Neutrophil (primary cell): ENCODE results near the gene MICAL3.

Experiments
- H3K27ac ChIP-seq: fragments of 200-600 bp; sonication (generic); 2 replicates; pipeline ENCODE4 v1.5.1; 2016; ENCODE audit warnings: mild to moderate bottlenecking, moderate library complexity
- H3K27me3 ChIP-seq: fragments of 200-600 bp; sonication (generic); 2 replicates; pipeline ENCODE4 v1.6.0; 2016; ENCODE audit warnings: mild to moderate bottlenecking
- H3K36me3 ChIP-seq: fragments of 200-600 bp; sonication (generic); 2 replicates; pipeline ENCODE4 v1.5.1; 2017
- H3K4me1 ChIP-seq, 2 experiments: fragments of 200-600 bp in 1 of 2; sonication (generic) in 1 of 2; 1 replicate in 1 of 2; 2 replicates in 1 of 2; pipeline versions ENCODE4 v1.5.1 to v1.6.1; 2013 to 2016; ENCODE audit warnings: low read depth in 1 of 2, low read length in 1 of 2, mild to moderate bottlenecking in 1 of 2, moderate library complexity in 1 of 2; ENCODE audit not compliant: control insufficient read depth in 1 of 2, insufficient read depth in 1 of 2
- H3K4me3 ChIP-seq, 2 experiments: fragments of 200-600 bp in 1 of 2; sonication (generic) in 1 of 2; 1 replicate in 1 of 2; 2 replicates in 1 of 2; pipeline ENCODE4 v1.5.1; 2013 to 2016; ENCODE audit warnings: low read depth in 1 of 2, low read length in 1 of 2, mild to moderate bottlenecking in 1 of 2, moderate library complexity in 1 of 2
- H3K9me3 ChIP-seq: fragments of 200-600 bp; sonication (generic); 2 replicates; pipeline ENCODE4 v1.5.1; 2016
- CTCF ChIP-seq: fragments of 200-600 bp; sonication (generic); IDR thresholded peaks from 2 replicates; pipeline ENCODE4 v1.5.1; 2016; ENCODE audit warnings: antibody characterized with exemption

MICAL3 gene

GRCh38 chr22:17911312-17911705 is 113.1 kb downstream of the MICAL3 start:
- H3K27ac ChIP-seq: no peak overlapping the region
- H3K36me3 ChIP-seq: no peaks in the 10 kb centered on the region
- no peaks in the 10 kb centered on the region for H3K9me3 ChIP-seq
- no peak for TF ChIP-seq CTCF
- H3K4me1 ChIP-seq: no peaks in the 10 kb centered on the region
- no peak overlapping the region for H3K4me3 ChIP-seq
- H3K27me3 ChIP-seq: no peaks in the 10 kb centered on the region

- Histone ChIP-seq H3K27me3 (no peaks in the 10 kb centered on the region), H3K4me1 (no peaks in the 10 kb centered on the region), H3K27ac (no peak overlapping the region), H3K9me3 (no peaks in the 10 kb centered on the region), H3K36me3 (no peaks in the 10 kb centered on the region), H3K4me3 (no peak overlapping the region)
- no peak for TF ChIP-seq CTCF
These were observed 113.6 kb downstream of the MICAL3 start for GRCh38 chr22:17910561-17911311.

- Histone ChIP-seq H3K36me3 (no peaks in the 10 kb centered on the region), H3K4me3 (no peak overlapping the region), H3K4me1 (no peaks in the 10 kb centered on the region)
These were observed 116.7 kb downstream of the MICAL3 start for GRCh38 chr22:17907748-17908051.

GRCh38 chr22:17906978-17907747 is 117.2 kb downstream of the MICAL3 start:
- H3K27ac ChIP-seq: no peak overlapping the region
- TF ChIP-seq CTCF: no peak
- no peaks in the 10 kb centered on the region for H3K36me3 ChIP-seq
- no peaks in the 10 kb centered on the region for H3K9me3 ChIP-seq
- no peak overlapping the region for H3K4me3 ChIP-seq
- no peaks in the 10 kb centered on the region for H3K4me1 ChIP-seq
- H3K27me3 ChIP-seq: no peaks in the 10 kb centered on the region

More at GRCh38 chr22:17907748-17908051, 116.7 kb downstream of the MICAL3 start:
- Histone ChIP-seq H3K9me3 (no peaks in the 10 kb centered on the region), H3K27ac (no peak overlapping the region), H3K27me3 (no peaks in the 10 kb centered on the region)
- no peak for TF ChIP-seq CTCF

- no peak for TF ChIP-seq CTCF
- Histone ChIP-seq H3K4me3 (no peak overlapping the region), H3K4me1 (no peaks in the 10 kb centered on the region), H3K9me3 (no peaks in the 10 kb centered on the region), H3K27ac (no peak overlapping the region), H3K36me3 (no peaks in the 10 kb centered on the region), H3K27me3 (no peaks in the 10 kb centered on the region)
These were observed 118.9 kb downstream of the MICAL3 start for GRCh38 chr22:17905445-17905844.
